GM12801 (cell line): Measurements from ENCODE around the gene UBTF.

Source experiments
- CTCF ChIP-seq: IDR thresholded peaks from one replicate; pipeline ENCODE4 v1.5.1; 2011; ENCODE audit warnings: control low read depth; ENCODE audit not compliant: insufficient read length; ENCODE audit errors: extremely low read depth

The UBTF gene

GRCh38 chr17:44203731-44204440, 15.6 kb downstream of the UBTF start:
- no peak for TF ChIP-seq CTCF

- no peak for TF ChIP-seq CTCF
These were observed 16.7 kb downstream of the UBTF start for GRCh38 chr17:44202756-44203155.

GRCh38 chr17:44200478-44201155, 18.9 kb downstream of the UBTF start:
- TF ChIP-seq CTCF = no peak

- no peak for TF ChIP-seq CTCF
These were observed 19.7 kb downstream of the UBTF start, which contains the start of gene ATXN7L3 for GRCh38 chr17:44199553-44200477. Gene ATXN7L3, minus strand, starts transcription at chr17:44199884. Its CDS starts 1,814 bp downstream, at chr17:44198070.

- no peak for TF ChIP-seq CTCF
These were observed 20.5 kb downstream of the UBTF start for GRCh38 chr17:44198721-44199552.

GRCh38 chr17:44197980-44198720, 21.3 kb downstream of the UBTF start:
- TF ChIP-seq CTCF = no peak
